A549 treated with AZD9567 at 1 μM for 4 hours (cell line): ENCODE results near the gene TFEB. TPM values are rescaled to one million over a fixed set of nuclear protein-coding genes. Genes with fewer than 3 reads are reported as not detected.

Experiments used
- total RNA-seq: library from RNA; stranded (reverse); fragments of 200-300 nt; extraction: Qiagen RNA extraction; gene quantifications from 5 replicates; pipeline ENCODE4 v1.2.3, GENCODE V29; 2022; ENCODE audit not compliant: insufficient read depth

The TFEB gene
- total RNA-seq = 3.7 to 6.8 TPM (median 6.2 TPM) in 5 replicates

GRCh38 chr6:41735427-41736185, at the start of gene TFEB:
TFEB (minus strand) TSS chr6:41735608; CDS start chr6:41691213, 44,395 bp downstream.

DNA sequence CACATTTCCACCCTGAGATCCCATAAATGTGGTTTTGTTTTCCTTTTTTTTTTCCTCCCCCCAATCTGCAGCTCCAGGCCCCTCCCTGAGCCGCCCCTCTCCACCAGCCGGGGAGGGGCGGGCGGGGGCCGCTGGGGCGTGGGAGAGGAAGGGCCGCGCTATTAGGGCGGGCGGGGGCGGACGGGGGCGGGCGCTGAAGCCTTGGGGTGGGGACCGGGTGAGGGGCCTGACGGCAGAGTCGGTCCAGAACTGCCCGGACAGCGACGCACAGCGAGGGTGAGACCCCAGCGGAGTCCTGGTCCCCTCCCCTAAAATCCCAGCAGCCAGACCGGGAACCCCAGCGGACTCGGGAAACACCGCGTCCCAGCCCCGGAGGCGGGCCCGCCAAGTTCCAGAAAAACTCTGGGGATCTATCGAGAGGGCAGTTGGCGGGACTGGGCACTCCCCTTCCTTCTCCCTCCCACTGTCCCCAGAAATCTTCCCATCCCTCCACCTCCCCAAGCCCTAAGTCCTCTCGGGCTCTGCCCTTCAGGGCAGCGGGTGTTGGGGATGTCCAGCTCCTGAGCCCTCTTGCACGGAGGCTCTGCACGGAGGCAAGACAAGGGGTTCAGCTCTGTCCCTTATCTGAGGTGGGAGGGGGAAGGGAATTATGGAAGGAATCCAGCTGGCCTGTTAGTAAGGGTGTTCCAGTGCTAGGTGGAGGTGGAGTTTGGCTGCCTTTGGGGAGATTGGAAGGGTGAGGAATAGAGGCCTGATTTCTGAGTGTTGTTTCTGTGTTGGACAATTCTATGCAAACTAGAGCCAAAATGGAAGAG, 45.4 kb upstream of the TFEB start, which contains the start of gene PRICKLE4:
PRICKLE4 (plus strand) TSS at position 232 of the 815 bp plus-strand sequence. CDS start 2,692 bp downstream, outside the sequence.

GRCh38 chr6:41779788-41780550, 44.6 kb upstream of the TFEB start, which contains the start of gene FRS3:
FRS3 (minus strand) TSS chr6:41779900; CDS start chr6:41776987, 2,913 bp downstream.

DNA sequence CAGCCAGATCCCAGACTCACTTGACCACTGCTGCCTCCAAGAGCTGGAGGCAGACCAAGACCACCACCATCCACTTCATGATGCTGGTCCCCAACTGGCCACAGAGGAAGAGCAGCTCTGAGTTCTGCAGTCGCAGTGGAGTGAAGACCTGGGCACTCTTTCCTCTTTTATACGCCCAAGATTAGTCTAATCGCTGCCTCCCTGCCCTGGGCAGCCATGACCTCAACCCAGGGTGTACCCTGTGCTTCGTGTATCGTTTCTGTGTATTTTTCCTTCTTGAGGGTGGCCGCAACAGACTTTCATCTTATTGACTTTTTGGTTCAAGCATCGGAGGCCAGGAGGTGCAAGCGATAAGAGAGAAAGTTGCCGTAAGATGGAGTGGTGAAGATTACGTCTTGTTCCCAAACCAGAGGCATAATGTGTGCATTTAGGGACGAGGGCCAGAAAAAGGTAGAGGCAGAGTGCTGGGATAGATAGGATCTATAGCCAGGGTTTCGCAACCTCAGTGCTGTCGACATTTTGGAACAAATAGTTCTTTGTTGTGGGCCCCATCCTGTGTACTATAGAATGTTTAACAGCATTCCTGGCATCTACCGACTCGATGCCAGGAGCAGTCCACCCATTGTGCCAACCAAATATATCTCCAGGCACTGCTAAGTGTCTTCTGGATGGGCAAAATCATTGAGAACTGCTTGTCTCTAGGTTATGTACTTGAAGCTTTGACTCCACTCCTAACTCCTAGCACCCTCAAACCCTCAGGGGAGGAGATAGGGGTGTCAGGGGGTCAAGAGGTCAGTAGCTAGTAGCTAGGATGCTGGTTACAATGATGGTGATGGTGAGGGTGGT, 12.1 kb upstream of the TFEB start, which contains the start of gene PGC:
PGC (minus strand) TSS at position 142 of the 846 bp plus-strand sequence; CDS start at position 79, 63 bp downstream.

GRCh38 chr6:41638002-41638934, 97.1 kb downstream of the TFEB start, which contains the start of gene MDFI:
MDFI (plus strand) TSS chr6:41638468; CDS start chr6:41638750, 282 bp downstream.

Other genes starting within 250 kb of the TFEB start
- 23.1 to 26.0 TPM (median 24.0 TPM) in 5 replicates for gene FOXP4, start 189.2 kb downstream of the TFEB start, total RNA-seq
- 0.24 to 0.51 TPM (median 0.38 TPM) in 4 of 5 replicates, not detected in the other for gene MDFI, start 97.1 kb downstream of the TFEB start, total RNA-seq
- 0.06 to 0.13 TPM in 2 of 5 replicates, not detected in the others for gene PGC, start 11.8 kb upstream of the TFEB start, total RNA-seq
- 2.4 to 9.8 TPM (median 3.0 TPM) in 5 replicates for gene FRS3, start 44.3 kb upstream of the TFEB start, total RNA-seq
- 0.58 to 1.2 TPM (median 1.1 TPM) in 4 of 5 replicates, not detected in the other for gene PRICKLE4, start 45.2 kb upstream of the TFEB start, total RNA-seq
- 276 to 313 TPM (median 294 TPM) in 5 replicates for gene TOMM6, start 52.1 kb upstream of the TFEB start, total RNA-seq
- 0.54 to 1.5 TPM (median 1.3 TPM) in 5 replicates for gene USP49, start 159.8 kb upstream of the TFEB start, total RNA-seq
- gene MED20, start 185.5 kb upstream of the TFEB start, total RNA-seq = 12.2 to 13.9 TPM (median 13.5 TPM) in 5 replicates
- gene BYSL, start 185.9 kb upstream of the TFEB start, total RNA-seq = 39.2 to 58.6 TPM (median 44.2 TPM) in 5 replicates
- 103 to 167 TPM (median 146 TPM) in 5 replicates for gene CCND3, start 206.2 kb upstream of the TFEB start, total RNA-seq